Mucosa of rectum (tissue), 2 donors: ENCODE results near the gene IRF7.

Source experiments
- H3K27ac ChIP-seq, 2 donors: one replicate each; pipeline ENCODE4 v1.7.0; 2013; ENCODE audit warnings: inconsistent platforms in 2 of 2, low read depth in 2 of 2, low read length in 2 of 2
- H3K27me3 ChIP-seq, 2 donors: one replicate each; pipeline ENCODE4 v1.7.0; 2013; ENCODE audit warnings: low read length in 2 of 2; ENCODE audit not compliant: control insufficient read depth in 2 of 2, insufficient read depth in 2 of 2
- H3K36me3 ChIP-seq, 2 donors: one replicate each; pipeline ENCODE4 v1.7.0; 2013; ENCODE audit warnings: low read length in 2 of 2; ENCODE audit not compliant: control insufficient read depth in 2 of 2, insufficient read depth in 2 of 2
- H3K4me1 ChIP-seq, 2 donors: one replicate each; pipeline ENCODE4 v1.7.0; 2013; ENCODE audit warnings: low read length in 2 of 2, mild to moderate bottlenecking in 1 of 2; ENCODE audit not compliant: control insufficient read depth in 2 of 2, insufficient read depth in 2 of 2
- H3K4me3 ChIP-seq, 2 donors: one replicate each; pipeline ENCODE4 v1.7.0; 2013; ENCODE audit warnings: low read length in 2 of 2
- H3K9ac ChIP-seq, 2 donors: one replicate each; pipeline ENCODE4 v1.7.0; 2013; ENCODE audit warnings: low read length in 2 of 2, low read depth in 1 of 2, mild to moderate bottlenecking in 1 of 2
- H3K9me3 ChIP-seq, 2 donors: one replicate each; pipeline ENCODE4 v1.7.0; 2013; ENCODE audit warnings: low read length in 2 of 2; ENCODE audit not compliant: control insufficient read depth in 2 of 2
- donor health status: healthy.
- donor health status: Normal muscosa, but diverticular disease.

Gene IRF7

DNA sequence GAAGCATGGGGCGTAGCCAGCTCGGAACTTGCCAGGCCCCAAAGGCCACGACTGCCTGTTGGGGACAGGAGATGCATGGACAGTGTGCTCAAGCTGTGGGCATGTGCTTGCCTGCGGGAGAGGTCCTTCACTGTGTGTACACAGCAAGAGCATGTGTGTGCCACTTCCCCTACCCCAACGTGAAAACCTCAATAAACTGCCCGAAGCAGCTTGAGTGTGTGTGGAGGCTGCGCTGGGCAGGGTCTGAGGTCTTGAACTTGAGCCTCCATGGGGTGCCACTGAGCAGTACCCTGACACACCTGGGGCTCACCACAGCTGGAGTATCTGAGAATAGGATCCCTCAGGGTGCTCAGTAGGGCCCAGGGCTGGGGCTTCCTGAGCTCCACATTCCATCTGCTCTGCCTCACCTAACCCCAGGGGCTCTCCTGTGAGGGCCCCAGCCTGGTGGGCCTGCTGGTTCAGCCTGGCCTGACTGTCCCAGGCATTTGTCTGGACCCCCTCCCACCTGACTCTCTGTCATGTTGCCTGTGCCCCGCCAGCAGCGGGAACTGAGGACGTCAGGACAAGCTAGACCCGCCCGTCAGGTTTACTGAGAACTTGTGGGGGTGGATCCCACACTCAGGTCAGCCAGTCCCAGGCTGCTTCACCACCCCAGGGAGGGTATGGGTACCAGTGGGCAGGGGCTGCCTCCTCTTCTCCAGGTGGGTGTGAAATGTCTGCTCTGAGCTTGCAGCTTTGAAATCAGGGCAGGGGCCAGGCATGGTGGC lies 51.8 kb downstream of the IRF7 start:
- Histone ChIP-seq H3K9ac (no peak overlapping the region), H3K4me3 (no peak overlapping the region), H3K9me3 (no peaks in the 10 kb centered on the region), H3K36me3 (peaks cover 14 to 18% of the 10 kb centered on the region in 2 donors), H3K27ac (no peak overlapping the region), H3K27me3 (no peaks in the 10 kb centered on the region), H3K4me1 (peaks cover 35 to 51% of the 10 kb centered on the region in 2 donors)

DNA sequence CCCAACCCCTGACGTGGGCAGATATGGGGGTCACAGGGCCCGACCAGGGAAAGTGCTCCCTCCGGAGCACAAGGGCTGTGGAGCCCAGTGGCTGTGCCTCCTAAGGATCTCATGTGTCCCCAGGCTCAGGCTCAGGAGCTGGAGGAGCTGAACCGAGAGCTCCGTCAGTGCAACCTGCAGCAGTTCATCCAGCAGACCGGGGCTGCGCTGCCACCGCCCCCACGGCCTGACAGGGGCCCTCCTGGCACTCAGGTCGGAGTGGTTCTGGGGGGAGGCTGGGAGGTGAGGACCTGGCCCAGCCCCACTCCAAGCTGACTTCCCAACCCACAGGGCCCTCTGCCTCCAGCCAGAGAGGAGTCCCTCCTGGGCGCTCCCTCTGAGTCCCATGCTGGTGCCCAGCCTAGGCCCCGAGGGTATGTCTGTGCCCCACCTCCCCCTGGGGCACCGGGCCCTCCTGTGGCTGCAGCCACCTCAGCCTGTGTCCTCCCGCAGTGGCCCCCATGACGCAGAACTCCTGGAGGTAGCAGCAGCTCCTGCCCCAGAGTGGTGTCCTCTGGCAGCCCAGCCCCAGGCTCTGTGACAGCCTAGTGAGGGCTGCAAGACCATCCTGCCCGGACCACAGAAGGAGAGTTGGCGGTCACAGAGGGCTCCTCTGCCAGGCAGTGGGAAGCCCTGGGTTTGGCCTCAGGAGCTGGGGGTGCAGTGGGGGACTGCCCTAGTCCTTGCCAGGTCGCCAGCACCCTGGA lies 52.5 kb downstream of the IRF7 start:
- H3K36me3 ChIP-seq, result peaks cover 14 to 18% of the 10 kb centered on the region in 2 donors

More for the DNA sequence above, 52.5 kb downstream of the IRF7 start:
- H3K27me3 ChIP-seq, result no peaks in the 10 kb centered on the region
- H3K27ac ChIP-seq, result no peak overlapping the region
- no peak overlapping the region for H3K4me3 ChIP-seq
- peaks cover 36 to 50% of the 10 kb centered on the region in 2 donors for H3K4me1 ChIP-seq
- H3K9ac ChIP-seq, result no peak overlapping the region
- H3K9me3 ChIP-seq, result no peaks in the 10 kb centered on the region
